ENCODE measurements around the gene RTN4IP1. TPM values are rescaled to one million over a fixed set of nuclear protein-coding genes. Genes with fewer than 3 reads are reported as not detected.

Gene RTN4IP1
- total RNA-seq, 4 donors from 2014 or later = 9.1 to 19.1 (median 13.1) TPM

GRCh38 chr6:106579281-106579680, 50.0 kb downstream of the RTN4IP1 start:
- in situ Hi-C loops (cut with MboI; ENCODE audit: low pct_ligation_motif_present in 1 of 4, low pct_unique_long_range_greater_than_20kb in 1 of 4, low sequenced_read_pairs in 3 of 4) (no loop called here), intact Hi-C loops (cut with DNase I; ENCODE audit: low total_unique reads) (no loop called here)
- TF ChIP-seq EP300 (IDR thresholded peaks at IDR 0.05; ENCODE audit: low read depth) = no peak
- TF ChIP-seq CTCF (IDR thresholded peaks at IDR 0.05) = no peak
- TF ChIP-seq POLR2A (IDR thresholded peaks at IDR 0.05) = no peak
- TF ChIP-seq POLR2AphosphoS5 (IDR thresholded peaks at IDR 0.05) = no peak
- WGBS, 2 donors (ENCODE audit: low coverage in 1 of 2) = 96 to 100% methylated on average over 2 of the region's 2 CpGs
- Histone ChIP-seq H3K4me1 (no peaks in the 10 kb centered on the region), H3K27me3 (no peaks in the 10 kb centered on the region), H3K9me3 (no peaks in the 10 kb centered on the region), H3K27ac (no peak overlapping the region), H3K4me3 (no peak overlapping the region), H3K36me3 (no peaks in the 10 kb centered on the region)
- no peak for DNase-seq

GRCh38 chr6:106574741-106575458, 54.4 kb downstream of the RTN4IP1 start:
- in situ Hi-C loops (cut with MboI; ENCODE audit: low pct_ligation_motif_present in 1 of 4, low pct_unique_long_range_greater_than_20kb in 1 of 4, low sequenced_read_pairs in 3 of 4) = loop anchor here in 3 of 4 donors (25.0 kb wide), 2 partner anchors 238 to 1138 kb away; partner anchors contain the start of gene ATG5 (in 2 of the 3)
- Histone ChIP-seq H3K4me1 (no peaks in the 10 kb centered on the region), H3K27ac (peak overlapping the region in 2 of 4 donors; percentile 23 to 50), H3K4me3 (no peak overlapping the region), H3K9me3 (no peaks in the 10 kb centered on the region), H3K36me3 (no peaks in the 10 kb centered on the region), H3K27me3 (no peaks in the 10 kb centered on the region)
- WGBS, 2 donors (ENCODE audit: low coverage in 1 of 2) = 87% methylated on average over 16 of the region's 16 CpGs; no CpG with 5 or more reads in 1 of the 2 donors
- intact Hi-C loops (cut with DNase I; ENCODE audit: low total_unique reads) = no loop called here
- DNase-seq = no peak
- no peak for TF ChIP-seq POLR2A (IDR thresholded peaks at IDR 0.05)
- peak in 1 of 3 donors; percentile 56 for TF ChIP-seq POLR2AphosphoS5 (IDR thresholded peaks at IDR 0.05)
- no peak for TF ChIP-seq EP300 (IDR thresholded peaks at IDR 0.05; ENCODE audit: low read depth)

DNA sequence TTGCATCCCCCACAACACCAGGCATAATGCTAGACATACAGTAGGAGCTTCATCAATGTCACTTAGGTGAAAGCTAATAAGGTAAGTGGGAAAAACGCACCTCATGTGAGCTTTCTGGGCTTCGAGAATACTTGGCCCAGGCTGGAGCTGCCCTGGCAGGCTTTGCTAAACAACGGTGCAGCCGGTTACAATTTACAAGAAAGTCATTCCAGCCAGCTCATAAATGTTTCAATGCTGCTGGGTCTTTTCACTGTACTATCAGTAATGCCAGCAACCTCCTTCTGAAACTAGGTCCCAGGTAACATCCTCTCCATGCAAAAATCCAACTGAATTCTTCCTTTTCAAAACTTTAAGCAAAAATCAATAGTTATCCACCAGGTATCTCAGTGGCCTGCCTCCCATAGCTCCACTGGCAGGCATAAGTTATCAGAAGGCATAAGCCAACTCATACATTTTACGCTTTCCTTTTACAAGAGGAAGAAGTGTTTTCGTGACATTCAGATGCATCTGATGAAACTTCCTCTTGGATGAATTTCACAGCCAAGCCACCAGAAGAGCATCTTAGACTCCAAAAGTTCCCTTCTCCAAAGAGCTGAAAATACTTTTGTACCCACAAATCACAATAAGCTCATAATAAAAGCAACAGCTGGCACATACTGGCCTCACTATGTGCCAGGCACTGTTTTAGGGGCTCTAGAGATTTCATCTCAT, 56.3 kb downstream of the RTN4IP1 start:
- TF ChIP-seq CTCF (IDR thresholded peaks at IDR 0.05) (no peak), POLR2AphosphoS5 (IDR thresholded peaks at IDR 0.05) (no peak), EP300 (IDR thresholded peaks at IDR 0.05; ENCODE audit: low read depth) (no peak), POLR2A (IDR thresholded peaks at IDR 0.05) (no peak)
- no peak for DNase-seq
- Histone ChIP-seq H3K4me1 (no peaks in the 10 kb centered on the region), H3K27me3 (no peaks in the 10 kb centered on the region), H3K4me3 (no peak overlapping the region), H3K27ac (peak overlapping the region in 2 of 4 donors; percentile 0 to 50), H3K36me3 (peaks cover 0 to 11% (median 5%) of the 10 kb centered on the region in 4 donors), H3K9me3 (no peaks in the 10 kb centered on the region)
- in situ Hi-C loops (cut with MboI; ENCODE audit: low pct_ligation_motif_present in 1 of 4, low pct_unique_long_range_greater_than_20kb in 1 of 4, low sequenced_read_pairs in 3 of 4) (loop anchor here in 3 of 4 donors (25.0 kb wide), 2 partner anchors 236 to 1136 kb away; partner anchors contain the start of gene ATG5 (in 2 of the 3)), intact Hi-C loops (cut with DNase I; ENCODE audit: low total_unique reads) (no loop called here)
- WGBS, 2 donors (ENCODE audit: low coverage in 1 of 2) = 82 to 87% methylated on average over 3 to 6 of the region's 6 CpGs

DNA sequence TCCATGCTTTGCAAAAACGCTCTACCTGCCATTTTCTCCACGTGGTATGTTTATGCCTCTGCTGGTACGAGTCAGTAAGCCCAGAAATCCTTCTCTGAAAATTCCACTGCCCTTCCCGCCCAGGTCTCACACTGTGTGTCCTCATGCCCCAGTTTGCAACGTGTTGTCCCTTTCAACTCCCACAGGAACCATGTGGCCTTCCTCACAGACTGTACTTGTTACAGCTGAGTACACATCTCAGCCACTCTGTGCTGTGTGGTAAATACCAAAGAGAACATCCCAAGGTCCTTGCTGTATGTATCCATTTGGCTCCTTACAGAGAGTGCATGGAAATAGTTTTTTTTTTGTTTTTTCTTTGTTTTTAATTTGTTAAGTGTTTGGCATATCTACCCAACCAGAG, 56.9 kb downstream of the RTN4IP1 start:
- no peaks in the 10 kb centered on the region for H3K4me1 ChIP-seq
- intact Hi-C loops (cut with DNase I; ENCODE audit: low total_unique reads) = no loop called here
- in situ Hi-C loops (cut with MboI; ENCODE audit: low pct_ligation_motif_present in 1 of 4, low pct_unique_long_range_greater_than_20kb in 1 of 4, low sequenced_read_pairs in 3 of 4) = loop anchor here in 3 of 4 donors (25.0 kb wide), 2 partner anchors 235 to 1135 kb away; partner anchors contain the start of gene ATG5 (in 2 of the 3)
- DNase-seq = no peak
- no peaks in the 10 kb centered on the region for H3K27me3 ChIP-seq
- no peak for TF ChIP-seq POLR2AphosphoS5 (IDR thresholded peaks at IDR 0.05)
- no peak for TF ChIP-seq CTCF (IDR thresholded peaks at IDR 0.05)
- TF ChIP-seq POLR2A (IDR thresholded peaks at IDR 0.05) = no peak
- TF ChIP-seq EP300 (IDR thresholded peaks at IDR 0.05; ENCODE audit: low read depth) = no peak
- no peaks in the 10 kb centered on the region for H3K9me3 ChIP-seq
- peaks cover 0 to 16% (median 7%) of the 10 kb centered on the region in 4 donors for H3K36me3 ChIP-seq
- H3K27ac ChIP-seq = peak overlapping the region in 1 of 4 donors; percentile 50
- no peak overlapping the region for H3K4me3 ChIP-seq
- WGBS, 2 donors (ENCODE audit: low coverage in 1 of 2) = 71 to 89% methylated on average over 3 to 5 of the region's 5 CpGs

Measured in transverse colon (tissue), 4 donors.